GM12864 (cell line): Measurements from ENCODE around the gene RLN3.
A peak's percentile ranks its signal among the peaks of the same experiment; 100 is the strongest.
"Not testable (repeated sequence)": the region's sequence is repeated elsewhere in the genome, so short reads cannot be mapped to it uniquely, and the experiment has no call there.

Experiments
- DNase-seq: peaks from one replicate; pipeline ENCODE4 v3.0.0-alpha.2; 2011; ENCODE audit warnings: low read depth
- H3K4me3 ChIP-seq: 2 replicates; pipeline ENCODE4 v1.5.1; 2011; ENCODE audit warnings: mild to moderate bottlenecking, low read depth, low read length, control low read depth
- TF ChIP-seq, protein P1 (sequence below): IDR thresholded peaks from 2 replicates; pipeline ENCODE4 v1.5.1; 2011; ENCODE audit warnings: low read depth, mild to moderate bottlenecking, moderate library complexity, low read length, control low read depth, inconsistent platforms; ENCODE audit errors: missing control alignments

Gene RLN3

GRCh38 chr19:14023404-14024235 lies 4.3 kb upstream of the RLN3 start:
- H3K4me3 ChIP-seq, result no peak overlapping the region
- DNase-seq, result no peak
- TF ChIP-seq, protein P1, sequence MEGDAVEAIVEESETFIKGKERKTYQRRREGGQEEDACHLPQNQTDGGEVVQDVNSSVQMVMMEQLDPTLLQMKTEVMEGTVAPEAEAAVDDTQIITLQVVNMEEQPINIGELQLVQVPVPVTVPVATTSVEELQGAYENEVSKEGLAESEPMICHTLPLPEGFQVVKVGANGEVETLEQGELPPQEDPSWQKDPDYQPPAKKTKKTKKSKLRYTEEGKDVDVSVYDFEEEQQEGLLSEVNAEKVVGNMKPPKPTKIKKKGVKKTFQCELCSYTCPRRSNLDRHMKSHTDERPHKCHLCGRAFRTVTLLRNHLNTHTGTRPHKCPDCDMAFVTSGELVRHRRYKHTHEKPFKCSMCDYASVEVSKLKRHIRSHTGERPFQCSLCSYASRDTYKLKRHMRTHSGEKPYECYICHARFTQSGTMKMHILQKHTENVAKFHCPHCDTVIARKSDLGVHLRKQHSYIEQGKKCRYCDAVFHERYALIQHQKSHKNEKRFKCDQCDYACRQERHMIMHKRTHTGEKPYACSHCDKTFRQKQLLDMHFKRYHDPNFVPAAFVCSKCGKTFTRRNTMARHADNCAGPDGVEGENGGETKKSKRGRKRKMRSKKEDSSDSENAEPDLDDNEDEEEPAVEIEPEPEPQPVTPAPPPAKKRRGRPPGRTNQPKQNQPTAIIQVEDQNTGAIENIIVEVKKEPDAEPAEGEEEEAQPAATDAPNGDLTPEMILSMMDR, result peak; percentile 68

- DNase-seq, H3K4me3 ChIP-seq: not testable (repeated sequence)
Observed at GRCh38 chr19:14026652-14027192, 1.2 kb upstream of the RLN3 start.

DNA sequence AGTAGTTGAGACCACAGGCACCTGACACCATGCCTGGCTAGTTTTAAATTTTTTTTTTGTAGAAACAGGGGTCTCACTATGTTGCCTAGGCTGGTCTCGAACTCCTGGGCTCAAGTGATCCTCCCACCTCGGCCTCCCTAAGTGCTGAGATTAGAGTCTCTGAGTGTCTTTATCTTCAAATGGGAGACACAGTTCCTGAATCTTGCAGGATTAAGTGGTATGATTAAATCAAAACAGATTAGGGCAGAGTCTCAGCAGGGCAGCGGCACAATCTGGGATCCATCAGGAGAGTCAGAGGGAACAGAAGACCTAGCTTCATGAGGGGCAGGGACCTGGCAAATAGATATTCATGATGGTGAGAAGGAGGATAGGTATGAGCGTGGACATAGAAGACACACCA lies 953 bp downstream of the RLN3 start:
- TF ChIP-seq, protein P1, result no peak
- no peak for DNase-seq
- no peak overlapping the region for H3K4me3 ChIP-seq

GRCh38 chr19:14030997-14031718 lies 3.2 kb downstream of the RLN3 start:
- peak overlapping the region; percentile 93 for H3K4me3 ChIP-seq
- no peak for DNase-seq
- TF ChIP-seq, protein P1, result no peak

- TF ChIP-seq, protein P1, result peak; percentile 84
- H3K4me3 ChIP-seq, result peak within 1 kb of the TSS; percentile 93
- DNase-seq, result peak; percentile 68
Observed at GRCh38 chr19:14031719-14032480, 4.0 kb downstream of the RLN3 start, which contains the start of gene IL27RA. Gene IL27RA, plus strand, starts transcription at chr19:14031762. Its CDS starts 111 bp downstream, at chr19:14031873.

GRCh38 chr19:14033946-14034345 lies 6.0 kb downstream of the RLN3 start:
- TF ChIP-seq, protein P1, result no peak
- H3K4me3 ChIP-seq, result no peak overlapping the region
- no peak for DNase-seq

GRCh38 chr19:14035159-14035558 lies 7.2 kb downstream of the RLN3 start:
- H3K4me3 ChIP-seq, DNase-seq: not testable (repeated sequence)
